HepG2 (cell line): Measurements from ENCODE around the gene ANKRD42. TPM values are rescaled to one million over a fixed set of nuclear protein-coding genes. Genes with fewer than 3 reads are reported as not detected.
A peak's percentile ranks its signal among the peaks of the same experiment; 100 is the strongest.

Experiments used
- HNRNPLL ChIP-seq: fragments of 200-400 bp; formaldehyde crosslinking; IDR thresholded peaks from 2 replicates; pipeline ENCODE4 v1.6.1; 2017; ENCODE audit warnings: mild to moderate bottlenecking, low read depth, low read length; ENCODE audit not compliant: poor library complexity, severe bottlenecking
- PAXIP1 ChIP-seq: sonication (generic); formaldehyde crosslinking; conservative IDR thresholded peaks from 2 replicates; pipeline ENCODE4 v1.4.0; 2020; ENCODE audit warnings: mild to moderate bottlenecking, missing genetic modification reagents, moderate library complexity
- SALL2 ChIP-seq: sonication (generic); formaldehyde crosslinking; IDR thresholded peaks from 2 replicates; pipeline ENCODE4 v1.8.1; 2023; ENCODE audit warnings: mild to moderate bottlenecking, missing genetic modification reagents, inconsistent platforms
- SCMH1 ChIP-seq: sonication (generic); formaldehyde crosslinking; IDR thresholded peaks from 2 replicates; pipeline ENCODE4 v1.9.0; 2021; ENCODE audit warnings: missing genetic modification reagents, mild to moderate bottlenecking, borderline replicate concordance
- ZFP90 ChIP-seq: sonication (generic); formaldehyde crosslinking; IDR thresholded peaks from 2 replicates; pipeline ENCODE4 v1.8.0; 2022; ENCODE audit warnings: missing genetic modification reagents, mild to moderate bottlenecking, inconsistent platforms, borderline replicate concordance
- ZNF180 ChIP-seq: sonication (generic); formaldehyde crosslinking; IDR thresholded peaks from 2 replicates; pipeline ENCODE4 v1.4.0; 2020; ENCODE audit warnings: low read depth, missing genetic modification reagents, borderline replicate concordance
- ZNF709 ChIP-seq: sonication (generic); formaldehyde crosslinking; IDR thresholded peaks from 2 replicates; pipeline ENCODE4 v1.5.0; 2020; ENCODE audit warnings: mild to moderate bottlenecking, missing genetic modification reagents
- polyA plus RNA-seq, 8 experiments: library from polyadenylated mRNA; depleted of rRNA in 3 of 8; stranded (reverse) in 7 of 8; unstranded in 1 of 8; fragments of >200 nt; fragmentation: Illumina TruSeq in 4 of 8; extraction: Trizol in 4 of 8; gene quantifications; 2 replicates each; pipeline versions ENCODE4 v1.2.1 to v1.2.3, GENCODE V29; 2011 to 2016; ENCODE audit warnings: low read depth in 4 of 8, missing spikeins in 1 of 8, mixed read lengths in 1 of 8; ENCODE audit not compliant: insufficient read depth in 1 of 8
- total RNA-seq, 5 experiments: library from RNA; depleted of rRNA; stranded (reverse); fragments of >200 nt; fragmentation: Illumina TruSeq; extraction: Trizol; gene quantifications; 2 replicates each; pipeline ENCODE4 v1.2.3, GENCODE V29; 2016; ENCODE audit warnings: low read depth in 1 of 5
- TF ChIP-seq, protein P1 (sequence below): IDR thresholded peaks from 2 replicates; pipeline ENCODE4 v1.6.1; 2016
- TF ChIP-seq, protein P2 (sequence below): sonication (generic); formaldehyde crosslinking; IDR thresholded peaks from 2 replicates; pipeline ENCODE4 v1.4.0; 2020; ENCODE audit warnings: mild to moderate bottlenecking, missing genetic modification reagents, borderline replicate concordance

The ANKRD42 gene
- total and polyA plus RNA-seq, 2 of the 13 experiments (the other 11 are each of a cell fraction or from before 2014, with no cell fraction given), result 2.2 to 3.7 TPM

- no peak for TF ChIP-seq ZNF709 (CRISPR knock-in tag)
- TF ChIP-seq SCMH1, result no peak
- TF ChIP-seq, protein P1, sequence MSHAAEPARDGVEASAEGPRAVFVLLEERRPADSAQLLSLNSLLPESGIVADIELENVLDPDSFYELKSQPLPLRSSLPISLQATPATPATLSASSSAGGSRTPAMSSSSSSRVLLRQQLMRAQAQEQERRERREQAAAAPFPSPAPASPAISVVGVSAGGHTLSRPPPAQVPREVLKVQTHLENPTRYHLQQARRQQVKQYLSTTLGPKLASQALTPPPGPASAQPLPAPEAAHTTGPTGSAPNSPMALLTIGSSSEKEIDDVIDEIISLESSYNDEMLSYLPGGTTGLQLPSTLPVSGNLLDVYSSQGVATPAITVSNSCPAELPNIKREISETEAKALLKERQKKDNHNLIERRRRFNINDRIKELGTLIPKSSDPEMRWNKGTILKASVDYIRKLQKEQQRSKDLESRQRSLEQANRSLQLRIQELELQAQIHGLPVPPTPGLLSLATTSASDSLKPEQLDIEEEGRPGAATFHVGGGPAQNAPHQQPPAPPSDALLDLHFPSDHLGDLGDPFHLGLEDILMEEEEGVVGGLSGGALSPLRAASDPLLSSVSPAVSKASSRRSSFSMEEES (CRISPR knock-in tag), result no peak
- no peak for TF ChIP-seq ZNF180
- no peak for TF ChIP-seq ZFP90
- no peak for TF ChIP-seq SALL2 (CRISPR knock-in tag)
- TF ChIP-seq, protein P2, sequence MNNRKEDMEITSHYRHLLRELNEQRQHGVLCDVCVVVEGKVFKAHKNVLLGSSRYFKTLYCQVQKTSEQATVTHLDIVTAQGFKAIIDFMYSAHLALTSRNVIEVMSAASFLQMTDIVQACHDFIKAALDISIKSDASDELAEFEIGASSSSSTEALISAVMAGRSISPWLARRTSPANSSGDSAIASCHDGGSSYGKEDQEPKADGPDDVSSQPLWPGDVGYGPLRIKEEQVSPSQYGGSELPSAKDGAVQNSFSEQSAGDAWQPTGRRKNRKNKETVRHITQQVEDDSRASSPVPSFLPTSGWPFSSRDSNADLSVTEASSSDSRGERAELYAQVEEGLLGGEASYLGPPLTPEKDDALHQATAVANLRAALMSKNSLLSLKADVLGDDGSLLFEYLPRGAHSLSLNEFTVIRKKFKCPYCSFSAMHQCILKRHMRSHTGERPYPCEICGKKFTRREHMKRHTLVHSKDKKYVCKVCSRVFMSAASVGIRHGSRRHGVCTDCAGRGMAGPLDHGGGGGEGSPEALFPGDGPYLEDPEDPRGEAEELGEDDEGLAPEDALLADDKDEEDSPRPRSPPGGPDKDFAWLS (CRISPR knock-in tag), result no peak
- no peak for TF ChIP-seq HNRNPLL
- TF ChIP-seq PAXIP1, result peak; percentile 77
- TF ChIP-seq, all 625 proteins: peak for 64
Observed at GRCh38 chr11:83284501-83285150, 91.1 kb downstream of the ANKRD42 start (continued).
